ENCODE data around the gene GPR153.
A peak's percentile ranks its signal among the peaks of the same experiment; 100 is the strongest.
"Not testable (repeated sequence)": the region's sequence is repeated elsewhere in the genome, so short reads cannot be mapped to it uniquely, and the experiment has no call there.

GPR153 gene

DNA sequence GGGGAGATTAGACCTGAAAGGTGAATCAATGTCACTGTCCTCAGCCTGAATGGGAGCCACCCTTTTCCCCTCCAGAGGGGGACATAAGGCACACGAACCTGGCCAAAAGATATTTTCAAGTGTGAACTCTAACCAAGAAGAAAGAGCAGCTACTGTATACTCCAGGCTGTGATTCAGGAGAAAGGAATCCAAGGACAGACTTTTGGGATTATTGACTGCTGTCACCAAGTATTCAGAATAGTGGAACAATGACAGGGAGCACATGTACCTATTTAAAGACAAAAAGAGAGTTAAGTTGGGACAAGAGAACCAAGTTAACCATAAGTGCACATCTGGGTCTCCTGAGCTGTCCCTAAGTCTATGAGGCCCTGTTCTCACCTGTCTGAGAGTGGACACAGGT lies 27.5 kb downstream of the GPR153 start:
- no peak for DNase-seq (ENCODE audit: low spot score)

DNA sequence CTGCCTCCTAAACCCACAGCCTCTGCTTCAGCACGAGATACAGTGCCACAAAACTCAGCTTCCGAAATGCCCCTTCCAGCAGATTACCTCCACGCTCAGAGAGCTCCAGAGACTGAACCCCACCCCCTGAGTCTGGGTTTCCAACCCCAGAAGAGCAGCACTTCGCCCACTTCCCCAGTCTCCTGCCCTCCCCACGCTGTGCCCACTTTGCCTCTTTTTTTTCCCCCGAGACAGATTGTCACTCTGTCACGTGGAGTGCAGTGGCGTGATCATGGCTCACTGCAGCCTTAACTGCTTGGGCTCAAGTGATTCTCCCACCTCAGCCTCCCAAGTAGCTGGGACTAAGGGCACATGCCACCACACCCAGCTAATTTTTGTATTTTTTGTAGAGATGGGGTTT lies 35.2 kb downstream of the GPR153 start:
- DNase-seq (ENCODE audit: low spot score): no peak

DNA sequence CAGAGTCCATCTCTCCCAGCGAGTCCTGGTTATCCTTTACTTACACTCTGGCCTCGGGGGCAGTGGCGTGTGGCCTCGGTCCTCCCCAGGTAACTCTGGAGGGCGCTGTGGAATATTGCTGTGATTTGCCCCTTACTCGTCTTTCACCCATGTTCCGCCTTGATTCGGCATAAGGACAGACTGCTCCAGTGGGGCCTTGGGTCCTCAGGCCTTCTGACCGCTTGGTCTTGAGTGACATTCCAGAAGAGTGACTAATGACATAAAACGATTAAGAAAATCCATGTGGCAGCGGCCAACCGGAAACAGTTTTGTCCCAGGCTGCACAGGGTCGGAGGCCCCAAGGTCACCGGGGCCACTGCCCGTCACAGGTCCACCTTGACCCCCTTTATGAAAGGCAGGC lies 36.2 kb downstream of the GPR153 start:
- DNase-seq (ENCODE audit: low spot score): peak; percentile 72

DNA sequence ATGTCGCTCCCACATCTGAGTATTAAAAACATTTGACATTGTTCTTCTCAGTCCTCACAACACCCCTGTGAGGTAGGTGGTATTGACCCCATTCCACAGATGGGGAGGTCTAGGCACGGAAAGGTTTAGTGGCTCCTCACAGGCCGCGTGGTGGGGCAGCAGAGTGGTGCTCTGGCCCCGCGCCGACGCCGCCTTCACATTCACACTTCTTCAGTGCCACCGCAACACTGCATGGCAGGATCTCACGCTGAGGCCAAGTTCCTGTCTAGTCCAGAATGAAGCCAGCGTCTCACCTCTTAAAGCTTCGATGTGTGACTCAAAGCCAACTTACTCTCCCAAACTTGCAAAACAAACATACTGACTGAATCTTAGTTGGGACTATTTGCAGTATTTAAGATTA lies 37.3 kb downstream of the GPR153 start:
- no peak for DNase-seq (ENCODE audit: low spot score)

DNA sequence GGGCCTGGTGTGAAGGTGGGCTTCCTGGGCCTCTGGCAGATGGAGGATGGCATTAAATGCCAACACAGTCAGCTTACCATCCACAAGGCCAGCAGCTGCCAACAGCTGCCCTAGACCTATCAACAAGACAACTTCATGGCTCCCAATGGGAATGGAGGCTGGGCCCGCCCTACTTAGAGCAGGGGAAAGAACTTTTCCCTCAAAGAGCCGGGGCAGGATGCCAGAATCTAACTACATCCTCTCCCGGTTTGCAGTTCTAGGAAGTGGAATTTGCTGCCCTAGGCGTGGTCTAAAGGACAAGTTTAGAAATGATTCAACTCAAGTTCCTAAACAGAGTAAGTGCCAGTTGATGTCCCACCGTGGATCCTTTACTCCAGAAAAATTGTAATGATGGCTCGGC lies 38.3 kb downstream of the GPR153 start:
- DNase-seq (ENCODE audit: low spot score): no peak

DNA sequence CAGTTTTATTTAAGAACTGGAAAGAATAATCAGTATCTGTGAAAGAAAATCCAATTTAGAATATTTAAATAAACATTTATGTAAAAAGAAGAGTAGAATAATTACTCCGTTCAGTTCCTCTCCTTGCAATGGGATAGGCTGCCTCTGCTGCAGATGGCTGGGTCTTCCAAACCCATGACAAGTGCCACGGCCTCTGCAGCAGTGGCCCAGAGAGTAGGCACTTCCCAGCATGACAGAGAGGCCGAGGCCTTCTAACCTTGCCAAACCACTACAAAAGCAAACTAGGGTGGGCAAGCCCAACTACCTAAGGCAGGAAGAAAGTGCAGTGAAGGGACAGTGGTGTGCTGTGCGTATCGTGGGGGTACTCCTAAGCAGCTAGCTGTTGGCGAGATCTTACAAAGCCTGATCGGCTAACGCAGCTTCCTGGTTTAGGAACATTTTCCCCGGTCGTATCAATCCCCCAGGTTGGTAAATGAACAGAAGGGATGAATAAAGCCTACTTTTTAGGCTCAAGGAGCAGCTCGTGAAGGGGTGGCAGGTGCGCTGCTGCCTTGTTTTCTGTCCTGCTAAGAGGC lies 39.6 kb downstream of the GPR153 start:
- DNase-seq (ENCODE audit: low spot score): no peak

DNA sequence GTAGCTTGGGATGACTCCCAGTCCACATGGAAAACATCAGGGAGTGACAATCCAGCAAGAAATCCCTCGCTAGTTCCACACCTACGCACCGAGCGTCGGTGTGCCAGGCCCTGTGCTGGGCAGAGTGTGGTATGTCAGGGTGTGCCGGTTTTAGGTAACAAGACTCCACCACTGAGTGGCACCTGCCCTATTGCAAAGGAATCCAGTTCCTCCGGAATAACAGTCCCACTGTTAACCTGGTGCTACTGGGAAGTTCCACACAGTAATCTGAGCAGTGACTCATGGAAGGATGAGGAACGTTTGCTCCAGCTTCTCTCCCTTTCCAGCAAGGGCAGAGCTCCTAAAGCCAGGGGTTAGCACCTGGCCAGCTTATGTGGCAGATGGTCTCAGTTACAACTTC lies 40.7 kb downstream of the GPR153 start:
- peak; percentile 73 for DNase-seq (ENCODE audit: low spot score)

DNA sequence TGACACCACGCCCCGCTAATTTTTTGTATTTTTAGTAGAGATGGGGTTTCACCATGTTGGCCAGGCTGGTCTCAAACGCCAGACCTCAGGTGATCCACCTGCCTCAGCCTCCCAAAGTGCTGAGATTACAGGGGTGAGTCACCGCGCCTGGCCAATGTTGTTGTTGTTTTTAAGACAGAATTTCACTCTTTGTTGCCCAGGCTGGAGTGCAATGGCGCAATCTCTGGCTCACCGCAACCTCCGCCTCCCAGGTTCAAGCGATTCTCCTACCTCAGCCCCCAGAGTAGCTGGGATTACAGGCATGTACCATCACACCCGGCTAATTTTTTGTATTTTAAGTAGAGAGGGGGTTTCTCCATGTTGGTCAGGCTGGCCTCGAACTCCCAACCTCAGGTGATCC lies 41.3 kb downstream of the GPR153 start:
- DNase-seq (ENCODE audit: low spot score): not testable (repeated sequence)

DNA sequence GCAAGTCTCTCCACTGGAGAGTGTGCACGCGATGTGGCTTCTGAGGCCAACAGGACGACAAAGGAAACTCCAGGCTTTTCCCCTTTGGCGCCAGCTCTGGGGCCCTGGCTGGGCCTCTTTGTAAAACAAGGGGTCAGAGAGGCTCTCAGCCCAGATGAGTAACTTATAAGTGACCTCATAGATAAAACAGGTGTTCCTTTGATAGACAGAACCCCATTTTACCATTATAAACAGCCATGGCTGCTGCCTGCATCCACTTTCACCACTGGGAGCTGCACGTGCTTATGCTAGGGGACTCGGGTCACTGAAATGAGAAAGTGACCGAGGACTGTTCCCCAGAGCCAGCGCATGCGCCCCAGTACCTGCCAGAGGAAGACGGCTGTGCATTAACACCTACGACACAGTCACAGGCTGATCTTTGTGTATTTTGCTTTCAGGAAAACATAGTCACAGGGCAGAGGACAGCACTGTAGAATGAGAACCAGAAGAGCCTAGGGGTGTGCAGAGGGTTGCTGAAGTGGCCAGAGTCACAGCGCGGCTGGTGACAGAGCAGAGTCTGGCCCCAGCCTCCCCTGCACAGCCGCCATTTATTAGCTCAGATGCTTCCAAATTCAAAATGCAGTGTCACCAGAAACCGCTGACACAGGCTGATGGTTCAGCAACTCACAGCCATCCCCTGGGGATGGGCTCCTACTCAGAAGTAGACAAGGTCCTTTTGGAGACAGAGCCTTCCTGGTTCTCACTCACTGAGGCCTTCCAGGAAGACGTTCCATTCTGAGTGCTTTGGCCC lies 42.3 kb downstream of the GPR153 start:
- DNase-seq (ENCODE audit: low spot score): no peak

DNA sequence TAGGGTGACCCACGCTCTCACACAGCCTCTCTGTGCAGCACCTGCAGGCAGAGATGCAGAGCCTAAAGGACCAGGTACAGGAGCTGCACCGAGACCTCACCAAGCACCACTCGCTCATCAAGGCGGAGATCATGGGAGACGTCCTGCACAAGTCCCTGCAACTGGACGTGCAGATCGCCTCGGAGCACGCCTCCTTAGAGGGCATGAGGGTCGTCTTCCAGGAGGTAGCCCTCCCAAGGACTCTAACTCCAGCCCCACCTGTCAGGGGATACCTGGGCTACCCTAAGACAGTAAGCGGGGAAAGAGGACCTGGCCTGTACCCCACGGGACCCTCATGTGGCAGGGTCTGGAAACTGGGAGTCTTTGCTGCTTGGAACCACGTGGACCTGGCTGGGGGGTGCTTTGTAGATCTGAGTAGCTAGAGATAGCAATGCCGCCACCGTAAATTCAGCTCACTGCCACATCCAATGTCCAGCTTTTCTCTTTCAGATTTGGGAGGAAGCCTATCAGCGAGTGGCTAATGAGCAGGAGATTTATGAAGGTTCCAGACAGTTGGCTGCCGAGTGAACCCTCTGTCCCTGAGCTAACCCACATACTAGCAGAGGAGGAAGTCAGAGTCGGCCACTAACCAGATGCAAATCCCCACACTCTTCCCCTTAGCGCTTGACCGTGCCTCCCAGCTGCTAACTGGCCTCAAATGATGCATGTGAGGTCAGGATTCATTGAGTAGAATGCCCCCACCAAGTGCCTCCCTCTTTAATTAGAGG lies 48.5 kb downstream of the GPR153 start:
- no peak for DNase-seq (ENCODE audit: low spot score)

DNA sequence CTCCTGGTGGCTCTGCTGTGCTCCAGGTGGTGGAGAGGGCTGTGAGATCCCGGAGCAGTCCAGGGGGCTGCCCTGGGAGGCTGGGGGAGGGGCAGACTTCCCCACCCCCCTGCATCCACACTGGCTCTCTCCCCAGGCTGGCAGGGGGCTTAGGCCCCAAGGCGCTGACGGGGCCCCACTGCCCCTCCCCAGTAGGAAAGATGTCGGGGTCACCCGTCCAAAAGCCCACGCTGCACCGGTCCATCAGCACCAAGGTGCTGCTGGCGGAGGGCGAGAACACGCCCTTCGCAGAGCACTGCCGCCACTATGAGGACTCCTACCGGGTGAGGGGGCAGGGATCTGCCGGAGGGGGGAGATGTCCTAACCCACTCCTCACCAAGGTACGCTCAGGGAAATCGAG lies 49.2 kb downstream of the GPR153 start:
- DNase-seq (ENCODE audit: low spot score): no peak

DNA sequence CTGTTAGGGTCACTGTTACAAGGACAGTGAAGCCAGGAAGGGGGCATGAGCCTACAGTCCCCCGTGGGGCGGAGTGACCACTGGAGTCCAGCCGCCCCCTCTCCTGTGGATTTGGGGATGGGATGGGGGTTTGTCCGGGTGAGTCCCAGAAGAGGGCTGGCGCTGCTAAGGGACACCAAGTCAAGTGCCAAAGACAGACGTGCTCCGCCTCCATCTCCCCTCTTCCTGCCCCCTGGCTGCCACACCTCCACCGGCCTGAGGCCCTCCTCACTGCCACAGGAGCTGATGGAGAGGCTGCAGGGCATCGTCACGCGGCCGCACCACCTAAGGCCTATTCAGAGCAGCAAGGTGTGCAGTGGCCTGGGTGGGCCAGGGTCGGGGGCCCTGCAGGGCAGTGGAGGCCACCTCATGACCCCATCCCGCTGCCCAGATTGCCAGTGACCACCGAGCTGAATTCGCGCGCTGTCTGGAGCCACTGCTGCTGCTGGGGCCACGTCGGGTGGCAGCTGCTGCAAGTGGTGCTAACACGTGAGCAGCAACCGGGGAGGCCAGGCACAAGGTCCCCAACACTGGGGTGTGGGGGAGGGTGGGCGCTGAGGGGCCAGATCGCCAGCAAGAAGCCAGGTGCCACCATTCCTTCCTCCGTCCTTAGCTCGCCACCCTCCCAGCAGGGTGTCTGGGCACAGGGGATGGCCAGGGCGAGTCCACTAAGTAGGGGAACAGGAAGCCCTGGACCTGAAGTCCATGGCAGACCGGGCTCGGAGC lies 50.1 kb downstream of the GPR153 start:
- no peak for DNase-seq (ENCODE audit: low spot score)

DNA sequence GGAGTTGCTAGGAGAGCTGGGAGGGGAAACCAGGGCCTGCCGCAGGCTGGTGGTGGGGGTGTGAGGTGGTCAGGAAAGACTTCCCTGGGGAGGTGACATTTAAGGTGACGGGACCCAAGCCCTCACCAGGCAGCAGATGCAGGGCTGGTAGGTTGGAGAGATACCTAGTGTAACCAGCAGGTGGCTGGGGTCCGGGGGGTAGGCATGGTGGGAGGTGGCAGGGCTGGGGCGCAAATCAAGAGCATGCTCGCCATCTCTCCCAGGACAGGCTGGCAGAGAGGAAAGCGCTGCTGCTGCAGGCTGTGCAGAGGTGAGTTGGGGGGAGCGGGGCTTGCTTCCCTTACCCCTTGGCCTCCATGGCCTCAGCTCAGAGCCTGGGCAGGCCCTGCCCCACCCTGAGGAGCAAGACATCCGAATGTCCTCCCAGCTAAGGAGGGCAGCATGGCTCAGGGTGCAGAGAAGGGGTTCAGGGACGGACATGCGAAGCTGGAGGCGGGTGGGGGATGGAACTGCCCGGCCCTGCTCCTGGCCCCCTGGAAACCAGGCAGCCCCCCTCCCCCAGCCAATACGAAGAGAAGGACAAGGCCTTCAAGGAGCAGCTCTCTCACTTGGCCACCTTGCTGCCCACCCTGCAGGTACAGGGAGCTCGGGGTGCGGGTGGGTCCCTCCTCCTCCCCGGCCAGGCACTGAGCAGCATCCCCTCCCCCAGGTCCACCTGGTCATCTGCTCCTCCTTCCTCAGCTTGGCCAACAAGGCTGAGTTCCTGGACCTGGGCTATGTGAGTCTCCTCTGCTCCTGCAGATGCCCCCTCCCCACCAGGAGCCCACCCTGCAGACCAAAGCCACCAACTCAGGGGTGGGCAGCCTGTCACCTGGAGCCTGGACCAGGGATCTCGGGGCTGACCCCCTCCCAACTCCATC lies 51.0 kb downstream of the GPR153 start:
- no peak for DNase-seq (ENCODE audit: low spot score)

DNA sequence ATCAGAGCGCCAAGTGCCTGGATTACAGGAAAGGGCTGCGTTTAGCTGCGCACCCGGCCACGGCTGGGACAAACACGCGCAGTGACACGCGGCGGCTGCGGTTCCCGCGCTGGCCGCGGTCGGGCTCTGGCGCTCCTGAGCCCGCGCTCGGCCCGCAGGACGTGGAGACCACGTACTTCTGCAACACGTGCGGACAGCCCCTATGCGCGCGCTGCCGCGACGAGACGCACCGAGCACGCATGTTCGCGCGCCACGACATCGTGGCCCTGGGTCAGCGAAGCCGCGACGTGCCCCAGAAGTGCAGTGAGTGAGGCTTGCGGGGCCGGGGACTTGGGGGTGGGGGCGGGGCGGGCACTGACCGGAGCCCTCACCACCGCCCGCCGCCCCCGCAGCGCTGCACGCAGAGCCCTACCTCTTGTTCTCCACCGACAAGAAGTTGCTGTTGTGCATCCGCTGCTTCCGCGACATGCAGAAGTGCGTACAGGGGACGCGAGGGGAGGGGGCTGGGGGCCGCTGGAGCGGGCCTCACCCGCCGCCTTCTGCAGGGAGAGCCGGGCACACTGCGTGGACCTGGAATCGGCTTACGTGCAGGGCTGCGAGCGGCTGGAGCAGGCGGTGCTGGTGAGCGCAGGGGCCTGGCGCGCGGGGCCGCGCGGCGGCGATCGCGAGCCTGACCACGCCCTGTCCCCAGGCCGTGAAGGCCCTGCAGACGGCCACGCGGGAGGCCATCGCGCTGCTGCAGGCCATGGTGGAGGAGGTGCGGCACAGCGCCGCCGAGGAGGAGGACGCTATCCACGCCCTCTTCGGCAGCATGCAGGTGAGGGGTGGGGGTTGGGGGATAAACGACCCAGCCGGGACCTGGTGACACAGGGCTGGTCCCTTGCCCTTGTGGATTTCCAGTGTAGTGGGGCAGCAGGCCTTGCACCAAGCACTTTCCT lies 51.9 kb downstream of the GPR153 start:
- no peak for DNase-seq (ENCODE audit: low spot score)

DNA sequence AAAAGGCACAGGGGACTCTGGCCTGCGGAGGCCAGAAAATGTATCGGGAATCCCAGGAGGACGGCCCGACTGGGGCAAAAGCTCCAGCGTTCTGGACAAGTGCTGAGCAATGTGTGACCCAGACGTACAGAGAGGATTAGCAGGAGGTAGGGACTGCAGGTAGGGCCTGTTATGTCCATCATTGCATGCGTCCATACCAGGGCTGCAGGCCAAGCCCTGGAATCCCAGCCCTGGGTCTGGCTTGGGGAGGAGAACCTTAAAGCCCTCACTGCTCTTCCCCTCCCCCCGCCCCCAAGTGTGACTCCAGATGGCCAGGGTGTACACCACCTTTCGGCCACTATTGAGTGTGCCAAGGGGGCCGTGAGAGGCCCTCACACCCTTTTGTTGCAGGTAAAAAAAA lies 53.0 kb downstream of the GPR153 start:
- DNase-seq (ENCODE audit: low spot score): no peak

DNA sequence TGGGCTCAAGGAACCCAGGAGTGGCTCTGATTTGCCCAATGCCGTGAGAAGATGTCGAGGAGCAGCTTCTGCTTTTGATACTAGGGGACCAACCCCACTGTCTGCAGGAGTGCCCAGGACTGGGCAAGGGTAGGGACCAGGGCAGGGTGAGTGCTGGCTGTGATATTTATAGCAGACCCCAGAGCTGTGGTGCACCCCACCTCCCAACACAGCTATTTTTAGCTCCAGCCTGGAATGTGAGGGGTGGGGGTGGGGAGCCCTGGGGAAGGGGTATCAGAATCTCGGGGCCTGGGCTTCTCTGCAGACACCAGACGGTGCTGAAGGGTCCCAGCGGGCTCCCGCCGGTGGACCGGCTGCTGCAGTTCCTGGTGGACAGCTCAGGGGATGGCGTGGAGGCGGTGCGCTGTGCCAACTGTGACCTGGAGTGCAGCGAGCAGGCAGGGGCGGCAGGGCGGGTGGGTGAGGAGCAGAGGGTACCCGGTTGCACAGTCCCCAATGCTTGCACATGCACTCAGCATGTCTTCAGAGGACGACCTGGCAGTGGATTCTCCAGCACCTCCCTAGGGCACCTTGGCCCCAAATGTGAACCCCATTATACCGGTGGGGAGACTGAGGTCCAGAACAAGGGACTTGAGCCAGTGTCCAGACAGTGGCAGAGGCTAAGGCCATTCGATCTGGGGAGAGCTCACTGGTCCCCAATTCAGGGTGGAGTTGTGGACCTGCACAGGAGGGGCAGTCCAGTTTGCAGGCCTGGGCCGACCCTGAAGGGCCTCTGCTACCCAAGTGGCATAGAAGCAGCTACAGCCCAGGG lies 53.6 kb downstream of the GPR153 start:
- DNase-seq (ENCODE audit: low spot score): no peak

DNA sequence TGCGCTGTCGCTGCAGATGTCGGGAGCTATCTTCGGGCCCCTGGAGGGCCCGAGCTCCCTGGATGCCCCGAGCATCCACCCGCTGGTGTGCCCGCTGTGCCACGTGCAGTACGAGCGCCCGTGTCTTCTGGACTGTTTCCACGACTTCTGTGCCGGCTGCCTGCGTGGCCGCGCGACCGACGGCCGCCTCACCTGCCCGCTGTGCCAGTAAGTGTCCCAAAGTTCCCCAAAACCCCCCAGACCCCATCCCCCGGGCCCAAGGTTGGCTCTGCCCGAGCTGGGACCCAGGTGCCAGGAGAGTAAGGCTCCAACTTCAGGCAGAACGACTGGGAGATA lies 54.4 kb downstream of the GPR153 start:
- no peak for DNase-seq (ENCODE audit: low spot score)

DNA sequence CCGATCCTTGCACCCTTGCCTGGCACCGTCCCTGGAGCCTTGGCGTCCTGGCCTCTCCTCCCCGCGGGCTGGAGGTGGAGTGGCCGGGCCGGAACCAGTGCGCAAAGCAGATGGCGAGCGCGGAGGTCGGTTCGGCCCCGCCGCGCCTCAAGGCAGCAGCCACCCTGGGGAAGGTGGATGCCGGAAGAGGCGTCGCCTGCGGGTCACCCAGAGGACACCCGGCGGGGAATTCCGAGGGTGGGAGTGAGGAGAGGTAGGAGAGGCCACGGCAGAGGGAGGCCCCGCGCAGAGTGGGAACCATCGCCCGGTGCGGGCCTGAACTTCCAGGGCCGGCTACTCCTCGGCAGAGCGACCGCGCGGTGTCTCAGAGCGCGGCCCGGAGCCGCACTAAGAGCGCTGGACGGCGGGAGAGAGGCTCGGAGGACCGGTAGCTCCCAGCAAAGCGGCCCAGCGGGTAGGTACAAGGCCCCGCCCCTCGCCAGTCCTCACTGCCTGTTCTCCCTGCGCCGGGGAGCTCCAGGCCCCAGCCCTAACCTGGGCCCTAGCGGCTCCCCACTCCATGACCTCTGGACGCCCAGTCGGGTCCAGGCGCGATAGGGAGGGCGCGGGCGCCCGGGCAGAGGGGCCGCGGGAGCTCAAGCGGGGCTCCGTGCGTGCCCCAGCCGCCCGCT lies 54.9 kb downstream of the GPR153 start, which contains the start of gene RNF207:
Gene RNF207 (plus strand): TSS at position 271 of the 671 bp plus-strand sequence. CDS start 417 bp downstream, outside the sequence.
- DNase-seq (ENCODE audit: low spot score): peak; percentile 90

DNA sequence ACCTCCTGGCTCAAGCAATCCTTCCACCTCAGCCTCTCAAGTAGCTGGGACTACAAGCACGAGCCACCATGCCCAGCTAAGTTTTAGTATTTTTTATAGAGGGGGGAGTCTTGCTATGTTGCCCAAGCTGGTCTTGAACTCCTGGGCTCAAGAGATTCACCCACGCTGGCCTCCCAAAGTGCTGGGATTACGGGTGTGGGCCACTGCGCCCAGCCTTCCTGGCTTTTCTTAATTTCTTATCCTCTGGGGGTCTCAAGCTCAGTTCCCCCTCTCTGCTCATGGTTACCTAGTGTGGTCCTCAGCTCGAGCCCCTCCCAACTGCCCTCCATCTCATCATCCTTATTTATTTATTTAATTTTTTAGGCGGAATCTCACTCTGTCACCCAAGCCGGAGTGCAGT lies 58.6 kb downstream of the GPR153 start:
- no peak for DNase-seq (ENCODE audit: low spot score)
